Measurements from ENCODE around the gene ERMARD.

ERMARD gene

DNA sequence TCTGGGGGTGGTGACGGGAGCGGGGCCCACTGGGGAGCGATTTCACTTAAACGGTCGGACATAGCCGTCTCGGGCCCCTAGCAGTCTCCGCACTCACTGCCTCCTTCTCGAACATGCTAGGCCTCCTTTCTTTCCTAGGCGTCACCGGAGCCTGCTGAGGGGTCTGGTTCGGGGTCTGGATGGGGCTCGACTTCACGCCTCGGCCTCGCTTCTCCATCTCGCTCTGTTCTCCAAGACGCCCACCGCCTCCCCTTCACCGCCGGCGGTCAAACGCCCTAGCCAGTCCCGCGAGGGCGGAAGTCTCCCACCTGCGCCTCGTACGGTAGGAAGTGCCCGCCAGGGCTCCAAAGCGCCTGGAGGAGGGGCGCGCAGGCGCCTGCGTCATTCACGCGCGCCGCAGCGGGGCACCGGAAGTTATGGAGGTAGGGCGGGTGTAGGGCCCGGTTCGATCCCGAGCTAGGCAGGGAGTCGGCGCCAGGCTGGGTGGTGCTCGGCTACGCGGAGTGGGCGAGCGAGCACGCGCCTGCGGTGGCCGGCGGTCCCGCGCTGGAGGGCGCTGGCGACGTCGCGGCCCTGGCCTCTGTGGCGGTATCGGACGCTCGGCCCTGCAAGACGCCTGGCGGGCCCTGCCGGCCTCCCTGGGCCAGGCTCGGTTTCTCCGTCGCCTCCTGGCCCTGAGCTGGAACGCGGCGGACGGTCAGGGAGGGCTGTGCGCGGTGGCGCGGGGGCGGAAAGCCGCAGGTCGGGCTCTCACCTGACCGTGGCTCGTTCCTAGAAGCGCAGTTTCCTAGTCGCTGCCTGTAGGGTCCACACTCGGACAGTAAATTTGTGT lies at the start of gene ERMARD, which contains the start of gene DYNLT2:
ERMARD (plus strand) TSS at position 381 of the 832 bp plus-strand sequence; CDS start at position 417, 36 bp downstream.
DYNLT2 (minus strand) TSS at position 331 of the 832 bp plus-strand sequence; CDS start at position 217, 114 bp downstream.
- DNase-seq: peak; percentile 92

DNA sequence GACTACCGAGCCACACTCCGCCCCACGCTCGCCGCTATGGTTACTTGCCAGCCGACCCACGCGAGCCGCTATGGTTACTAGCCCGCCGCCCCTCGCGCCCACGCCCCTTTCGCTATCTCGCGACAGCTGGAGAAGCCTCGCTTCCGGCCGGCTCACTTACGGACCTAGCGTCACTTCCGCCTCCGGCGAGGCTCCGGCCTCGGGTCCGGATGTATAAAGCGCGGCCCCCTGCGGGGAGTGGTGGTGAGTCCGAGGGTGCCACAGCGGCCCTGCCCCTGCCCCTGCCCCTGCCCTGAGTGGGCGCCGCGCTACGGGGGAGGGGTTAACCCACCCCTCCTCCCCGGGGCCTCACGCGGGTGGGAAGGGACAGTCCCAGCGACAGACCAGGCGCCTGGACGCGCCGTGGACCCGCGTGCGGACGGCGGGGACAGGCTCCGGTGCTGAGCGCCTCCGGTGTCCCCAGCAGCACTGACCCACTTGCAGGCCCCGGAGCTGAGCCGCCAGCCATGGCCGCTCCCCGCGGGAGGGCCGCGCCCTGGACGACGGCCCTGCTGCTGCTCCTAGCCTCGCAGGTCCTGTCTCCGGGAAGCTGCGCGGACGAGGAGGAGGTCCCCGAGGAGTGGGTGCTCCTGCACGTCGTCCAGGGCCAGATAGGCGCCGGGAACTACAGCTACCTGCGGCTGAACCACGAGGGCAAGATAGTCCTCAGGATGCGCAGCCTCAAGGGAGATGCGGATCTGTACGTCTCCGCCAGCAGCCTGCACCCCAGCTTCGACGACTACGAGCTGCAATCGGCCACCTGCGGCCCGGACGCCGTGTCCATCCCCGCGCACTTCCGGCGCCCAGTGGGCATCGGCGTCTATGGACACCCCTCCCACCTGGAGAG lies 49.2 kb upstream of the ERMARD start, which contains the start of the genes C6orf120 and WDR27:
C6orf120 (plus strand) TSS at position 173 of the 886 bp plus-strand sequence; CDS start at position 507, 334 bp downstream.
WDR27 (minus strand) TSS at position 76 of the 886 bp plus-strand sequence. CDS start 13,024 bp downstream, outside the sequence.
- peak; percentile 99 for DNase-seq

DNA sequence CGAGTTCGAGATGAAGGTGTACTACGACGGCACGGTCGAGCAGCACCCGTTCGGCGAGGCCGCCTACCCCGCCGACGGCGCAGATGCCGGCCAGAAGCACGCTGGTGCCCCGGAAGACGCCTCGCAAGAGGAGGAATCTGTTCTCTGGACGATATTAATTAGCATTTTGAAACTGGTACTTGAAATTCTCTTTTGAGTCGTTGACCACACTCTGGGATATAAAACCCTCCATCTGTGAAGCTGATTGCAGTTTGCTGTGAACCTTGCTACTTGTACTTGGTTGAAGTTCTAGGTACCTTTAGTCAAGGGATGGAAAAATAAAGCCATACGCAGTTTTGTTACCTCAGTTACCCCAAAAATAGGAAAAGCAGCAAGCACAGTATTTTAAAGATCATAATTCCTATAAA lies 48.6 kb upstream of the ERMARD start:
- DNase-seq: no peak

DNA sequence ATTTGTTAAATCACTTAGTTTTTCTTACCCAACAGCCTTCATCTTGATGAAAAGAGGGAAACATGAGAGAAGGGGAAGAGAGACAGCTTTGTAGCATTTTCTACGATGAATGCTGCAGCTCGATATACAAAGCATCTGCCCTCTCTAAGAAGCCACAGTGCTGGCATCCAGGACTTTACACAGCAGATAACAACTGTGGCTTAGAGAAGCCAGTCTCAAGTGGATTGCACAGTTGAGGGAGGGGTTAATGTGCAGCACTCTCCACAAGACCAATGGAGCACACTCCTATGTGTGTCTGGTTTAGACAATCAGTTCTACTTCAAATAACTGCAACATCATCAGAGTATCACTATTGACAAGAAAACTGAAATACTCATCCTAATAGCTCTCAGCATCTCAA lies 43.6 kb upstream of the ERMARD start:
- DNase-seq: no peak

DNA sequence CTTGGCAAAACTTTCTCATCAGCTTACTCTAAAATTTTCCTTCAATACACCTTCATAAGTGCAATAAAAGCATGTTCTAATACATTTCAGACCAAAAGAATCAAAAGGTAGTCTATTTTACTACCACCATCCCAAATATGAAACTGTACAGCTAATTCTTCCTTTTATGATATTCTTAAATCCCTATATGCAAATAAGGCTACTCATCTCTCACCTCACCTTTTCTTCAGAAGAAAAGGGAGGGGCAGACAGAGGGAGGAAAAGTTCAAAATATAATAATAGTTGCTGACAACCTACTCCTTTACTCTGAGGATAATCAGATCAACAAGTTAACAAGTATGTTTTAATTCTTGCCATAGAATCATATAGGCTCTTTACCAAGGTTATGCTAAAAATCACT lies 42.1 kb upstream of the ERMARD start:
- no peak for DNase-seq

DNA sequence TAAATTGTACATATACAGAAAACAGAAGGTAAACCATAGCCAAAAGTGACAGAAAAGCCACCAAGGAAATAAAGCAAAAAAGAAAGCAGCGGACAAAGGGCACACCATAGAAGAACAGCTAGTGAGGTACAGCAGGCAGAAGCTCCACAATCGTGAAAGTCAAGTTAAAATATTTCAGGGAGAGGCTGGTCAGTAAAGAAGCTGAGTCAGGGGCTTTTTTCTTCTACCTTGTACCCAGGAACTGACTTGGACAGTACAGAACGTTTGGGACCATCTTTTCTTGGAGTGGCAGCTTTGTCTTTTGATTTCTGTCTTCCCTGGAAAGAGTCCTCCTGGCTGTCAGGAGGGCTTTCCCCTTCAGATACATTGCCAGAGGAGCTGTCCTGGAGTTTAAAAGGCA lies 41.4 kb upstream of the ERMARD start:
- DNase-seq: no peak

DNA sequence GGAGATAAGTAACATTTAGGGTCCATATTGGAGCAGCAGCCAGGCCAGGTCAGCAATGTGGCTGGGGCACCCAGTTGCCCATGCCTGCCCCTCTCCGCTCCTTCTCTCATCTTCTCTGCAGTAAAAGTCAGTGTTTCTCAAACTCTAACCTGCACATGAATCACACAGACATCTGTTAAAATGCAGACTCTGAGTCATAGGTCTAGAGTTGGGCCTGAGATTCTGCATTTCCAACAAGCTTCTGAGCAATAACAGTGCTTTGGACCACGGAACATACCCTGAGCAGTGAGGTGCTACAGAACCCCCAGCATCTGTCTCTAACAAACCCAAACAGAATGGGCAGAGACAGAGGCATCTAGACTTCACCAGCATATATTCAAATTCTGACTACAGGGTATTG lies 37.2 kb upstream of the ERMARD start:
- DNase-seq: no peak

DNA sequence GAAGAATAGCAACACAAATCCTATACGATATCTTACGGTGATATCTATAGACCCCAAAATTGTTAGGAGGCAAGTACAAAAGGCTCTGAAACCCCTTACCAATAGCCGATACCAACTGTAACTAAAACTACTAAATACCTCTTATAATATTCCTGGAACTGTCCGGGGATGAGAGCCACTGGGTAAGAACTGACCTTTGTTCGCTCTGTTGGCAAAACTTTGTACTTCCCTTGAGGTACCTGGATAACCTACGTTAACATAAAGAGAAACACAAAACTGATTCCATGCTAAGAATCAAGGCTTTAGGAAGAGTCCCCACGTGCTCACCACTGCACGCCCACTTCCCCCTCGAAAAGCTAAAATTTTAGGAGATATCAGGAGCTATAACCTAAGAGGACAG lies 36.8 kb upstream of the ERMARD start:
- DNase-seq: no peak

DNA sequence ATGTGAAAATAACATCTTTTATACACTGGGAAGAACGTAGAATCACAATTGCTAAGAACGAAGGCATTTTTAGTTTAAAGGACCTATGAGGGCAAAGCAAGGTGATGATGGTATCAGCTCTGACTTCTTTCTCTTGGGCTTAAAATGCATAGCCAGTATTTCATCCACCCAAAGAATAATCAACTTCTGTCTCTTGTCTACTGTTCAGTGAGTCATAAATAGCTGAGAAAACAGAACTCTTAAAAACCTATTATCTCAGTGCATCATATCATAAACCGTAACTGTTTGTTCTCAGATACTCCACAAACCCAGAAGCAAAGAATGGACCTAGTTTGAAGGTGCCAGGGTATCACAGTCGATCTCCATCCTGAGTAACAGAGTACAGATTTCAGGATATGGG lies 32.3 kb upstream of the ERMARD start:
- no peak for DNase-seq

DNA sequence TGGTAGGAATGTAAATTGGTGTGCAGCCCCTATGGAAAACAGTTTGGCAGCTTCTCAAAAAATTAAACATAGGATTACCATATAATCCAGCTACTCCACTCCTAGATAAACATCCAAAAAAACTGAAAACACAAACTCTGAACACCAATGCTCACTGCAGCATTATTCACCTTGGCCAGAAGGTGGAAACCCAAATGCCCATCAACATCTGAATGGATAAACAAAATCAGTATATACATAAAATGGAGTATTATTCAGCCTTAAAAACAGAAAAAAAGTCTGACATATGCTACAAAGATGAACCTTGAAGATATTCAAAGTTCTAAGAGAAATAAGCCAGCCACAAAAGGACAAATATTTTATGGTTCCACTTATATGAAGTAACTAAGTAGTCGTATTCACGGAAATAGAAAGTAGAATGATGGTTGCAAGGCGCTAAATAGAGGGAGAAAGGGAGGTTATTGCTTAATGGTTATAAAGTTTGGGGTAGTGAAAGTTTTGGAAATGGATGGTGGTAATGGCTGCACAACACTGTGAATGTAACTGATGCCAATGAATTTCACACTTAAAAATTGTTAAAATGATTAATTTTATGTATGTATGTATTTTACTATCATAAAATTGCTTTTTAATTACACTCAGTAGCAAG lies 31.1 kb upstream of the ERMARD start:
- no peak for DNase-seq

DNA sequence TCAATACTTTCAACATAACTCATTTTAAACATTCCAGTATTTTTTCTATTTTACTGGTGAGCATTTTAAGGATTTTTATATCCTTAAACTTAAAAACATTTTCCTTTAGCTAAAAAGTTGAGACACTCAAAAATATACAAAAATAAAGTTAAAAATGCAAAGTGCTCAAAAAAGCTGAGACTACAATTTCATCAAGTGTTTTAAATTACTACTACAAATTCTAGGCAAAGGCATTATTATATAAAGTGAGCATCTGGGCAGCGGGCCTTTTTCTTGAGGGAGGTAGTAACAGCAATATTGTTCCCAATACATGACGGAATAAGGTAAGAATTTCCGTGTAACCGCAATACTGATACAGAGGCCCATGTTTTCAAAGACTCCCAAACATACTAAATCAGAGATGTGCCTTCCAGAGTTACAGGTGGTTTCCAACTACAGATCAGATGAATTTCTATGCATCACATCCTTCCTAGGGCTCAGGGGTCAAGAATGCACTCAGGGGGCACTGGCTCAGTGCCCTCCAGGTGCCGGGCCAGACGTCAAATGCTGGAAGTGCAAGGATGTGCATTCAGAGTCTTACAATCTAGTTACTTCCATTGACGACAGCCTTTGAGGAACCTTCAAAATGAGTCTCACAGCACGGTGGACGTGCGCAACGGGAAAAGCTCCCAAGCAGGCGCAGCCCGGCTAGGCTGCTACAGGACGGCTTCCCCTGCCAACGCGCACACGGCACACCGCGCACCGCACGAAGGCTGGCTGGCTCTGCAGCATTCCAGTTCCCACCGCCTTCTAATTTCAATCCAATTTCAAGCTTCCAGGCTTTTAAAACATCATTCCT lies 28.8 kb upstream of the ERMARD start:
- peak; percentile 31 for DNase-seq

DNA sequence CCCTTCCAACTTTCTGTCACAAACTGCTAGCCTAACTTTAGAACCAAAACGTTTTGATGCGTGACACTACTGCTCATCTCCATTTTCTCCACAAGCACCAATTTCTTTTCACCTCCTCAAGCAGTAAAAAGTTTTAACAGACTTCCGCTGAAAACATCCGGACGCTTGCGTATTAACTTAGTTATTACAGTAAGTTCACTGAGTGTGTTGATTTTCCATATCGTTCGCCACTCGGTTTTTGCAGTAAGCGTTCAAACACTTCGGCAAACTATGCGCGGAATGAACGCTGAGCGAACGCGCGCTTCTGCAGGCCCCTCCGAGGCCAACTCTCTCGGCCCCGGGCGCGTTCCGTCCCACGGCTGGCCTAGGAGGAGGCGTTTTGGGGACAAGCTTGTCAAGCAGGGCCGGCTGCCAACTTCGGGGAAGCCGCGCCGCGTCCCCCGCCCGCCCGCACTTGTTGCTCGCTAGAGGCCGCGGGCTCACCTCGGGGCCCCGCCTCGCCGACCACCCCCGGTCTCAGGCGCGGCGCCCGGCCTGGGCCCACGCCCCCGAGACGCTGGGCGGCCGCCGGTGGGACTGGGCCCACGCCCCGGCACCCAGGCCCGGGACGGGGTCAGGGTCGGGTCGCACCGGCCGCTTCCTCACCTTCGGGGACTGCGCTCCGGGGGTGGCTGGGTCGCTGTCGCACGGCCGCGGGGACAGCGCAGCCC lies 28.1 kb upstream of the ERMARD start:
- peak; percentile 74 for DNase-seq

DNA sequence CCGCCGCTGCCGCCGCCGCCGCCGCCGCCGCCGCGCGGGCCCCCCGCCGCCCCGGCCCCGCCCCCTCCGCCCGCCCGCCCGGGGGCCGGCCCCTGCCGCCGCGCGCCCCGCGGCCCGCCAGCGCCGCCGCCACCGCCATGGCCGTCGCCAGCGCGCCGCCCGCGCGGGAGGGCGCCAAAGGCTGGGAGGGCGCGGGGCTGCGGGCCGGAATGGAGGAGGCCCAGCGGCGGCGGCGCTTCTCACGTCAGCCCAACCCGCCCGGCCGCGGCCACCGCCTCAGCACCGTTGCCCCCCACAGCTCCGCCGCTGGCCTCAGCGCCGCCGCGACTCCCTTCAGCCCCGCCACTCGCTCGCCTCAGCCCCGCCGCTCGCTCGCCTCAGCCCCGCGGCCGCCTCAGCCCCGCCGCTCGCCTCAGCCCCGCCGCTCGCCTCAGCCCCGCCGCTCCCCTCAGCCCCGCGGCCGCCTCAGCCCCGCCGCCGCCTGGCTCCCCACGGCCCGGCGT lies 27.4 kb upstream of the ERMARD start:
- DNase-seq: peak; percentile 53

DNA sequence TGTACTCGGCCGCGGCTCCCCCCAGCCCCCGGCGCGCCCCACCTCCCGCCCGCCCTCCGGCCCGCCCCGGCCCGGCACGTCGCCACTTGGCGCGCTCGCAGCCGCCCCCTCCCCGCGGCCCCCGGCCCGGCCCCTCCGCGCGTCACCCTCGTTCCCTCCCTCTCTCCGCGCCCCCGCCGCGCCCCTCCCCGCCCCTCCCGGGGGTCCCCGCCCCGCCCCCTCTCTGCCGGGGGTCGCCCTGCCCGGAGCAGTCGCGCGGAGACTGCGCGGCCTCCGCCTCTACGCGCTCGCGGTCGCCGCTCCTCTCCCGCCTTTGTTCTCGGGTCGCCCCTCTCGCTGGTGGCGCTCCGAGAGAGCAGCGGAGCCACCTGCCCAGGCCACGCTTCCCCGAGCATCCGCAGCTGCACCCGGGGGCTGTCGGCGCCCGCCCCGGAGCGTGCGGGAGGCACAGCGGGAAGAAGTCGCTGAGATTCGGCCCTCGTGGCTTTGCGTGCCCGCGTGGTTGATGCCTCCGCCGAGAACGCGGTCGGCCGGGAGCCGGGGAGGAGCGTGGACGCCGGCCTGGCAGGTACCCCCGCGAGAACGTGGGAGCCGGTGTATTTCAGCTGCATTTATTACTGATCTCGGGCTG lies 26.8 kb upstream of the ERMARD start, which contains the start of gene PHF10:
PHF10 (minus strand) TSS at position 7 of the 631 bp plus-strand sequence. CDS start 569 bp downstream, outside the sequence.
- peak; percentile 80 for DNase-seq

DNA sequence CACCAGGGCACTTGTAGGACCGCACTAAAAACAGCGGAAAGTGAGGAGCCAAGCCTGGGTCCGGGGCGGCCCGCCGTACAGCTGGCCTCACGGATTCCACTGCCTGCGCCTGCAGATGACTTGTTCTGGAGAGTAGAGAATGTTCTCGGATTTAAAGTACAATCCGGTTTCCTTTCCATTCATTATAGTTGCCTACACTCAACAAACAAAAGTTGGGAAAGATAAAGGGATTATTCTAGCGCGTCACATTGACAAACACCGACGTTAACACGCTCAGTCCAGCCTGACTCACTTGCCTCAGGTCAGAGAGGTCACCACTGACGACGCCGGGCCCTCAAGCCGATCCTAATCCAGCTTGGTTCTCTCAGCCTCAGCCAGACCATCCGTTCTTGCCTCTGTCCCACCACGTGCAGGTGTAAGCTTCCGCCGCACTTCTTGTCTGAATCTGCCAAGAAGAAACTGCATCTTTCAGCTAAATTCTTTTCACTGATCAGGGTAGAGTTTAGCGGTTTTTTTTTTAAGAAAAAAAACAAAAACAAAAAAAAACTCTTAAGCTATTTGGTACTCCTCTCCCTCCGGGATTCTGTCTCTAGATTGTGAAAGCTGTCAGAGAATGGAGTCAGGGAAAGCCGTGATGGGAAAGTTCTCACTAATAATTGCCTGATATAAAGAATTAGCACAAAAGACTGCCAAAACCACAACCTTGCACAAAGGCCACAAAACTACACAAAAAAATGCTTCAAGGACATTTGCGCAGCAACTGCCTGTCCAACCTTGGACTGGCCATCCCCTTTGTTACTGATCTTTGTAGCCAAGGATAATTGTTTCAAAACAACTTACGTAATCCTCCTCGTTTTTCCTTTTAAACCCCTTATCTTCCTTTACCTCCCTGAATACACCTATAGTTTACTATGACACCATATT lies 26.0 kb upstream of the ERMARD start:
- DNase-seq: peak; percentile 33

DNA sequence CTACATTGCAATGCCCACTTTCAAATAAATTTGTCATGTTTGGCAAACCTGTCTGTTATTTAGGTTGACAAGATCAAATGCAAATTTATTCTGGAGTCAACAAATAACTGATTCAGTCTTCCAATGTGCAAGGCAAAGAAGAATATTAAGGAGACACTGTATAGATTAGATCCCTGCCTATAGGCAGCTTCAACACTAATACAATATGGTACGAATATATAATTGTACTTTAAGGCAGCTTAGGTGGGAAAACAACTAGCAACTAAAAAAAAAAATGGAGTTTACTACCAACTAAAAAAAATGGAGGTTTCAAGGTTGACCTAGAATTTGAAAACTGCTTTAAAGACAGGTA lies 25.4 kb upstream of the ERMARD start:
- no peak for DNase-seq

DNA sequence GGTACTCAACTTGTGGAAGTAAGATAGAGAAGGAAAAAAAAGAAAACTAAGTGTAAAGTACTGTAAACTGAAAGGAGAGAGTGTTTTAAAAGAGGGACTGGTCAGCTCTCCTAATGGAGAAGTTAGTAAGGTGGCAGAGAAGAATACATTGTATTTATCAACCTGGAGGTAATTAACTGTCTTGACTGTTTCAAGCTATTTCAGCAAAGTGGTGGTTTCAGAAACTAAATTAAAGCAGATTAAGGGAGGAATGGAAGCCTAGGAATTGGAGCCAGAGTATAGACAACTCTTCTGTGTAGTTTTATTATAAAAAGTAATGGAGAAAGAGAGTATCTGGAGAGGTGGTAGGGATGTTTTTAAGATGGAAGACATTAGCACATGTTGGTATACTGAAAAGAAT lies 24.5 kb upstream of the ERMARD start:
- no peak for DNase-seq

DNA sequence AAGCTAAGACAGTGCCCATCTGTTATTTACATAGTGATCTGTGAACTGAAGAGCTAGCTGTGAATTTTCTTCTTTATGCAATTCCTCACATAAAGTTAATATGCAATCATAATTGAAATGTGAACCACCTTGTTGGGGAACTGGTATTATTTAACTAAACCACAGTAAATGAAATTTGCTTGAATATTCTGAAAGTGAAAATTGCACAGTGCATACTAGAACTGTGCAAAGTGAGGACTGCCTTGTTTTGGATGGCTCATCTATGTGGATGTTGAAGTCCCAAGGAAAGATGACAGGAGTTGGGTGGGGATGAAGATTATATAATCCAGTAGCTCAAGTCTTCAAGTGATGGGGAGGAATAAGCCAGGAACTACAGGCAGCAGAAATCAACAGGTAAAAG lies 21.5 kb upstream of the ERMARD start:
- DNase-seq: no peak
